Measurements from ENCODE around the gene GALC. TPM values are rescaled to one million over a fixed set of nuclear protein-coding genes. Genes with fewer than 3 reads are reported as not detected.
A peak's percentile ranks its signal among the peaks of the same experiment; 100 is the strongest.

The GALC gene
- total RNA-seq, 3 donors from 2014 or later (not counting 1 experiment from before 2014, with no cell fraction given): 50.3 to 78.2 (median 67.2) TPM

GRCh38 chr14:87990682-87991081, 2.3 kb downstream of the GALC start:
- DNase-seq (no peak), ATAC-seq (no peak)
- Histone ChIP-seq H3K4me3 (ENCODE audit: low read length) (no peak overlapping the region), H3K27me3 (ENCODE audit: control insufficient read depth, insufficient read depth, low read length) (no peaks in the 10 kb centered on the region), H3K27ac (ENCODE audit: low read length) (no peak overlapping the region), H3K36me3 (ENCODE audit: control insufficient read depth, insufficient read depth, low read length) (peaks cover 14% of the 10 kb centered on the region), H3K4me1 (ENCODE audit: control insufficient read depth, insufficient read depth, low read length) (peaks cover 32% of the 10 kb centered on the region), H3K9me3 (ENCODE audit: control insufficient read depth, insufficient read depth, low read length) (no peaks in the 10 kb centered on the region)
- 95% methylated on average over 4 of the region's 4 CpGs for WGBS (ENCODE audit: insufficient coverage)
- Mint-ChIP-seq H3K4me3 (peak overlapping the region; percentile 98), H3K4me1 (peaks cover 72 to 78% of the 10 kb centered on the region in 2 donors), H3K27me3 (ENCODE audit: low read depth in 2 of 2) (no peaks in the 10 kb centered on the region), H3K27ac (peak overlapping the region; percentile 93 to 97), H3K36me3 (peaks cover 16% of the 10 kb centered on the region), H3K9me3 (no peaks in the 10 kb centered on the region)
- intact Hi-C loops (cut with micrococcal nuclease): loop anchor here (10.0 kb wide), 1 partner anchor 1964 kb away; the partner anchor contains the start of genes EFCAB11 and TDP1
- TF ChIP-seq CTCF (IDR thresholded peaks at IDR 0.05): no peak

GRCh38 chr14:87989956-87990299, 3.1 kb downstream of the GALC start:
- WGBS (ENCODE audit: insufficient coverage): 95% methylated on average over 2 of the region's 2 CpGs
- Histone ChIP-seq H3K27ac (ENCODE audit: low read length) (no peak overlapping the region), H3K36me3 (ENCODE audit: control insufficient read depth, insufficient read depth, low read length) (peaks cover 17% of the 10 kb centered on the region), H3K4me3 (ENCODE audit: low read length) (no peak overlapping the region), H3K27me3 (ENCODE audit: control insufficient read depth, insufficient read depth, low read length) (no peaks in the 10 kb centered on the region), H3K4me1 (ENCODE audit: control insufficient read depth, insufficient read depth, low read length) (peaks cover 28% of the 10 kb centered on the region), H3K9me3 (ENCODE audit: control insufficient read depth, insufficient read depth, low read length) (no peaks in the 10 kb centered on the region)
- DNase-seq (no peak), ATAC-seq (no peak)
- H3K36me3 Mint-ChIP-seq: peaks cover 16% of the 10 kb centered on the region
- intact Hi-C loops (cut with micrococcal nuclease): loop anchor here (10.0 kb wide), 1 partner anchor 1965 kb away; the partner anchor contains the start of genes EFCAB11 and TDP1
- H3K9me3 Mint-ChIP-seq: no peaks in the 10 kb centered on the region
- no peak overlapping the region for H3K4me3 Mint-ChIP-seq
- H3K27ac Mint-ChIP-seq: peak overlapping the region; percentile 67 to 97
- no peak for TF ChIP-seq CTCF (IDR thresholded peaks at IDR 0.05)
- peaks cover 65 to 70% of the 10 kb centered on the region in 2 donors for H3K4me1 Mint-ChIP-seq
- no peaks in the 10 kb centered on the region for H3K27me3 Mint-ChIP-seq (ENCODE audit: low read depth in 2 of 2)

- H3K27ac ChIP-seq (ENCODE audit: low read length): no peak overlapping the region
- Mint-ChIP-seq H3K4me1 (peaks cover 60 to 65% of the 10 kb centered on the region in 2 donors), H3K27ac (peak overlapping the region; percentile 67 to 97), H3K36me3 (peaks cover 16% of the 10 kb centered on the region), H3K27me3 (ENCODE audit: low read depth in 2 of 2) (no peaks in the 10 kb centered on the region), H3K9me3 (no peaks in the 10 kb centered on the region), H3K4me3 (no peak overlapping the region)
- ATAC-seq (no peak), DNase-seq (no peak)
- H3K27me3 ChIP-seq (ENCODE audit: control insufficient read depth, insufficient read depth, low read length): no peaks in the 10 kb centered on the region
- H3K36me3 ChIP-seq (ENCODE audit: control insufficient read depth, insufficient read depth, low read length): peaks cover 22% of the 10 kb centered on the region
- intact Hi-C loops (cut with micrococcal nuclease): no loop called here
- H3K9me3 ChIP-seq (ENCODE audit: control insufficient read depth, insufficient read depth, low read length): no peaks in the 10 kb centered on the region
- H3K4me1 ChIP-seq (ENCODE audit: control insufficient read depth, insufficient read depth, low read length): peaks cover 28% of the 10 kb centered on the region
- no peak for TF ChIP-seq CTCF (IDR thresholded peaks at IDR 0.05)
- H3K4me3 ChIP-seq (ENCODE audit: low read length): no peak overlapping the region
- WGBS (ENCODE audit: insufficient coverage): 85% methylated on average over 5 of the region's 5 CpGs
These were observed 3.6 kb downstream of the GALC start for GRCh38 chr14:87989221-87989955.

Data from natural killer cell (primary cell).